ENCODE data around the gene SNX15. TPM values are rescaled to one million over a fixed set of nuclear protein-coding genes. Genes with fewer than 3 reads are reported as not detected.

SNX15 gene
- total and polyA plus RNA-seq, 2 donors (not counting 3 experiments of a cell fraction or from before 2014, with no cell fraction given): 15.5 to 21.8 TPM

- dilution Hi-C loops (cut with MboI; ENCODE audit: extremely low pct_ligation_motif_present, low sequenced_read_pairs): no loop called here
- FAIRE-seq: no peak
- TF ChIP-seq POLR2A (IDR thresholded peaks at IDR 0.05; ENCODE audit: low read depth, low read length) (no peak), MAX (IDR thresholded peaks at IDR 0.05; ENCODE audit: insufficient read depth, insufficient read length) (no peak), MYC (IDR thresholded peaks at IDR 0.05; ENCODE audit: low read depth, low read length) (no peak), EZH2 (IDR thresholded peaks at IDR 0.05; ENCODE audit: borderline replicate concordance, low read depth, low read length, severe bottlenecking) (no peak), CTCF (IDR thresholded peaks at IDR 0.05; ENCODE audit: extremely low read depth in 1 of 2, insufficient read depth in 1 of 2, low read depth in 1 of 2, low read length in 2 of 2) (no peak), GATA2 (IDR thresholded peaks at IDR 0.05; ENCODE audit: insufficient read depth, insufficient read length, low read depth, low read length) (no peak), FOS (IDR thresholded peaks at IDR 0.05; ENCODE audit: borderline replicate concordance, insufficient read depth, low read length) (no peak), POLR2AphosphoS5 (IDR thresholded peaks at IDR 0.05; ENCODE audit: insufficient read depth, low read depth, low read length) (no peak), JUN (IDR thresholded peaks at IDR 0.05; ENCODE audit: borderline replicate concordance, insufficient read depth, insufficient read length, low read depth) (no peak)
- Histone ChIP-seq H3K36me3 (ENCODE audit: control insufficient read depth in 2 of 2, extremely low read depth in 1 of 2, insufficient read depth in 2 of 2, low read length in 2 of 2) (no peaks in the 10 kb centered on the region), H2AFZ (ENCODE audit: low read depth, low read length) (no peak overlapping the region), H3K9me1 (replicated peaks; ENCODE audit: control insufficient read depth, extremely low read depth, insufficient read depth, low read length) (no peaks in the 10 kb centered on the region), H3K27ac (ENCODE audit: insufficient read depth, low read depth, low read length) (no peak overlapping the region), H3K4me1 (ENCODE audit: control insufficient read depth, extremely low read depth, insufficient read depth, low read length) (no peaks in the 10 kb centered on the region), H3K4me3 (replicated peaks in 1 of 3; ENCODE audit: insufficient read depth in 1 of 3, low read depth in 1 of 3, low read length in 3 of 3) (no peak overlapping the region), H3K4me2 (ENCODE audit: insufficient read depth, low read length) (no peak overlapping the region), H3K9me3 (replicated peaks; ENCODE audit: control insufficient read depth, insufficient read depth, low read length) (no peaks in the 10 kb centered on the region), H3K9ac (replicated peaks; ENCODE audit: extremely low read depth, insufficient read depth, low read length) (no peak overlapping the region), H3K79me2 (ENCODE audit: control insufficient read depth, insufficient read depth, low read length) (no peaks in the 10 kb centered on the region), H3K27me3 (ENCODE audit: control insufficient read depth in 2 of 2, insufficient read depth in 2 of 2, low read length in 2 of 2) (no peaks in the 10 kb centered on the region), H4K20me1 (replicated peaks; ENCODE audit: control insufficient read depth, extremely low read depth, insufficient read depth, low read length) (no peaks in the 10 kb centered on the region)
- ChIA-PET POLR2A (interaction anchor here (0.5 to 0.6 kb wide), 2 partner anchors 188 to 265 kb away, joined by 6 to 12 read pairs; no protein-coding TSS in a partner anchor), CTCF (no interaction called here)
- no peak for DNase-seq (ENCODE audit: low read depth, low spot score)
- no TSS peak for BruUV-seq (replicated peaks)
- intact Hi-C loops (cut with micrococcal nuclease): no loop called here
These were observed 39.1 kb downstream of the SNX15 start for GRCh38 chr11:65066315-65066714.
